SU-DHL-6 (cell line): ENCODE results near the gene RPL28.

Experiments used
- H2AFZ ChIP-seq: fragments of 200-600 bp; sonication (generic); 2 replicates; pipeline ENCODE4 v1.6.1; 2014; ENCODE audit warnings: low read depth, mild to moderate bottlenecking, moderate library complexity, mixed read lengths, antibody characterized with exemption, low read length; ENCODE audit not compliant: severe bottlenecking
- H3F3A ChIP-seq: fragments of 200-600 bp; shearing (Covaris generic); 2 replicates; pipeline ENCODE4 v1.6.0; 2016; ENCODE audit warnings: antibody characterized with exemption, mild to moderate bottlenecking; ENCODE audit not compliant: insufficient read depth
- H3K27ac ChIP-seq: fragments of 200-600 bp; sonication (generic); 2 replicates; pipeline ENCODE4 v1.5.1; 2016; ENCODE audit warnings: low read depth, mild to moderate bottlenecking, low read length, moderate library complexity, mixed read lengths
- H3K27me3 ChIP-seq: fragments of 200-600 bp; sonication (generic), shearing (Covaris generic); 2 replicates; pipeline ENCODE4 v1.6.0; 2014; ENCODE audit warnings: mild to moderate bottlenecking, low read length
- H3K36me3 ChIP-seq: fragments of 200-600 bp; sonication (generic); 2 replicates; pipeline ENCODE4 v1.6.1; 2014; ENCODE audit warnings: mild to moderate bottlenecking, low read length, mixed read lengths
- H3K4me2 ChIP-seq: fragments of 300-600, 200-600 bp; shearing (Covaris generic), sonication (generic); 2 replicates; pipeline ENCODE4 v1.6.0; 2014; ENCODE audit warnings: low read length, low read depth, mild to moderate bottlenecking; ENCODE audit not compliant: poor library complexity, severe bottlenecking
- H3K4me3 ChIP-seq: fragments of 200-600 bp; sonication (generic); 2 replicates; pipeline ENCODE4 v1.5.1; 2014; ENCODE audit warnings: antibody characterized with exemption, low read length, mild to moderate bottlenecking, mixed read lengths; ENCODE audit not compliant: insufficient read depth, poor library complexity, severe bottlenecking
- H3K79me2 ChIP-seq: fragments of 200-600 bp; sonication (generic); 2 replicates; pipeline ENCODE4 v1.6.1; 2014; ENCODE audit warnings: mild to moderate bottlenecking, low read length, moderate library complexity; ENCODE audit not compliant: insufficient read depth
- H3K9ac ChIP-seq: fragments of 200-600 bp; sonication (generic); 2 replicates; pipeline ENCODE4 v1.7.0; 2014; ENCODE audit warnings: mild to moderate bottlenecking, low read length
- H3K9me2 ChIP-seq: fragments of 200-600 bp; sonication (generic); replicated peaks from 2 replicates; pipeline ENCODE4 v1.6.1; 2014; ENCODE audit warnings: low read length; ENCODE audit not compliant: insufficient read depth
- H3K9me3 ChIP-seq: fragments of 200-600 bp; sonication (generic); 2 replicates; pipeline ENCODE4 v1.6.1; 2014; ENCODE audit warnings: low read length, mixed read lengths; ENCODE audit not compliant: insufficient read depth
- H4K20me1 ChIP-seq: fragments of 200-600 bp; sonication (generic); 2 replicates; pipeline ENCODE4 v1.6.1; 2014; ENCODE audit warnings: low read depth, mild to moderate bottlenecking, antibody characterized with exemption, low read length, moderate library complexity, mixed read lengths
- CTCF ChIP-seq: fragments of 200-600 bp; sonication (generic); IDR thresholded peaks from one replicate; pipeline ENCODE4 v1.5.1; 2017; ENCODE audit warnings: antibody characterized with exemption, mild to moderate bottlenecking, low read length, moderate library complexity; ENCODE audit not compliant: insufficient read depth, poor library complexity, severe bottlenecking
- EZH2phosphoT487 ChIP-seq: fragments of 200-600 bp; sonication (generic), shearing (Covaris generic); conservative IDR thresholded peaks from 2 replicates; pipeline ENCODE4 v1.6.1; 2018; ENCODE audit warnings: mild to moderate bottlenecking, antibody characterized with exemption, low read length, moderate library complexity, mixed read lengths

The RPL28 gene

DNA sequence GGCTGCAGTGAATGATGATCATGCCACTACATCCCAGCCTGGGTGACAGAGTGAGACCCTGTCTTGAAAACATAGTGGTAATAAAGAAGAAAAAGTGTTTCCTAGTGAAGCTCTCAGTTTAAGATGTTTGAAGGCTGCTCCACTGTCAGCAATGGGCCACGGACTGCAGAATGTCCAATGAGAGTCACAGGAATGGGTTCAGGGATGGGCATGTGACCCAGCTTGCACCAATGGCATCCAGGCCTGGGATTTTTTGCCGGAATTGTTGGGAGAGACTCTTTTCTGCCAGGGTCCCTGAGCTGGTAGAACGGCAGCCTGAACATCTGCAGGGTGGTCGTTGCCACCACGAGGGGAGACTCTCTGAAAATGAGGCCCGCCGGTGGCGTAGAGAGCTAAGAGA is 51.1 kb downstream of the RPL28 start:
- Histone ChIP-seq H2AFZ (no peak overlapping the region), H3K9me2 (no peaks in the 10 kb centered on the region), H3K9me3 (no peaks in the 10 kb centered on the region), H3K79me2 (no peaks in the 10 kb centered on the region), H3K4me2 (no peak overlapping the region), H3F3A (no peaks in the 10 kb centered on the region), H3K9ac (no peak overlapping the region), H3K27me3 (no peaks in the 10 kb centered on the region), H4K20me1 (no peaks in the 10 kb centered on the region), H3K4me3 (no peak overlapping the region), H3K27ac (no peak overlapping the region), H3K36me3 (no peaks in the 10 kb centered on the region)
- TF ChIP-seq EZH2phosphoT487 (no peak), CTCF (no peak)

- Histone ChIP-seq H3K27me3 (no peaks in the 10 kb centered on the region), H3K4me2 (no peak overlapping the region), H3K4me3 (no peak overlapping the region), H3K9me3 (no peaks in the 10 kb centered on the region), H3K9me2 (no peaks in the 10 kb centered on the region), H3K79me2 (no peaks in the 10 kb centered on the region), H2AFZ (no peak overlapping the region), H3F3A (no peaks in the 10 kb centered on the region), H3K36me3 (no peaks in the 10 kb centered on the region), H3K9ac (no peak overlapping the region), H4K20me1 (no peaks in the 10 kb centered on the region), H3K27ac (no peak overlapping the region)
- TF ChIP-seq EZH2phosphoT487 (no peak), CTCF (no peak)
These were observed 51.7 kb downstream of the RPL28 start for GRCh38 chr19:55437410-55437809.

- no peaks in the 10 kb centered on the region for H3K79me2 ChIP-seq
- no peak overlapping the region for H3K27ac ChIP-seq
- no peak overlapping the region for H3K4me3 ChIP-seq
- no peaks in the 10 kb centered on the region for H3K9me2 ChIP-seq
- H3K27me3 ChIP-seq: no peaks in the 10 kb centered on the region
- H3K4me2 ChIP-seq: no peak overlapping the region
- H3K9me3 ChIP-seq: no peaks in the 10 kb centered on the region
- TF ChIP-seq EZH2phosphoT487 (no peak), CTCF (no peak)
- no peak overlapping the region for H3K9ac ChIP-seq
- H2AFZ ChIP-seq: no peak overlapping the region
- H3F3A ChIP-seq: no peaks in the 10 kb centered on the region
- H4K20me1 ChIP-seq: no peaks in the 10 kb centered on the region
- H3K36me3 ChIP-seq: no peaks in the 10 kb centered on the region
These were observed 53.3 kb downstream of the RPL28 start for GRCh38 chr19:55439052-55439451.
